ENCODE results near the gene TCF4.
A peak's percentile ranks its signal among the peaks of the same experiment; 100 is the strongest.

Gene TCF4

GRCh38 chr18:55228191-55228590 is 359.8 kb downstream of the TCF4 start:
- ChIA-PET POLR2A (no interaction called here), CTCF (interaction anchor here (1.2 to 2.0 kb wide), 4 partner anchors 10 to 116 kb away, joined by 3 to 5 read pairs (median 4); no protein-coding TSS in a partner anchor)
- no peak for DNase-seq (ENCODE audit: extremely low spot score)
- TF ChIP-seq, protein P1, sequence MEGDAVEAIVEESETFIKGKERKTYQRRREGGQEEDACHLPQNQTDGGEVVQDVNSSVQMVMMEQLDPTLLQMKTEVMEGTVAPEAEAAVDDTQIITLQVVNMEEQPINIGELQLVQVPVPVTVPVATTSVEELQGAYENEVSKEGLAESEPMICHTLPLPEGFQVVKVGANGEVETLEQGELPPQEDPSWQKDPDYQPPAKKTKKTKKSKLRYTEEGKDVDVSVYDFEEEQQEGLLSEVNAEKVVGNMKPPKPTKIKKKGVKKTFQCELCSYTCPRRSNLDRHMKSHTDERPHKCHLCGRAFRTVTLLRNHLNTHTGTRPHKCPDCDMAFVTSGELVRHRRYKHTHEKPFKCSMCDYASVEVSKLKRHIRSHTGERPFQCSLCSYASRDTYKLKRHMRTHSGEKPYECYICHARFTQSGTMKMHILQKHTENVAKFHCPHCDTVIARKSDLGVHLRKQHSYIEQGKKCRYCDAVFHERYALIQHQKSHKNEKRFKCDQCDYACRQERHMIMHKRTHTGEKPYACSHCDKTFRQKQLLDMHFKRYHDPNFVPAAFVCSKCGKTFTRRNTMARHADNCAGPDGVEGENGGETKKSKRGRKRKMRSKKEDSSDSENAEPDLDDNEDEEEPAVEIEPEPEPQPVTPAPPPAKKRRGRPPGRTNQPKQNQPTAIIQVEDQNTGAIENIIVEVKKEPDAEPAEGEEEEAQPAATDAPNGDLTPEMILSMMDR (IDR thresholded peaks at IDR 0.05; ENCODE audit: control extremely low read depth, extremely low read depth, low read depth, missing control alignments) = no peak

DNA sequence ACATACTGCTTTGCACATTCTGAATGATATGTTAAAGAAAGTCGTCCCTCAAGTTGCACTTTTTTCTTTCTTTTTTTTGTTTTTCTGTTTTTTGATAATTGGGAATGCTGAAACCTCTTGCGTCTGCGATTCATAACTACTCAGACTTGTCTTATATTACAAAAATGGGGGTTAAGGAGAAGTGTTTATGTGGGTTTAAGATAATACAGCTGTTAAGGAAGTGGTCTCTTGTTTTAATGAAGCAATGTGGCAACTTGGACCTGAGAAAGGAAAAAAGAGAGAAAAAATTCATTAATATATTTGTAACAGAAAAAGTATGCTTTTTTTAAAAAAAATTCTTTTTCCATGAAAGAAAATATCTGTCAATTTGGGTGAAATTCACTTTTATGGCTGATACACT is 360.2 kb downstream of the TCF4 start:
- no peak for DNase-seq (ENCODE audit: extremely low spot score)
- ChIA-PET POLR2A (no interaction called here), CTCF (interaction anchor here (1.2 to 2.0 kb wide), 4 partner anchors 10 to 116 kb away, joined by 3 to 5 read pairs (median 4); no protein-coding TSS in a partner anchor)
- TF ChIP-seq, protein P1 (IDR thresholded peaks at IDR 0.05; ENCODE audit: control extremely low read depth, extremely low read depth, low read depth, missing control alignments) = no peak

- no peak for DNase-seq (ENCODE audit: extremely low spot score)
- ChIA-PET CTCF (interaction anchor here (2.9 kb wide), 1 partner anchor 9 kb away, joined by 14 read pairs; no protein-coding TSS in a partner anchor), POLR2A (no interaction called here)
- TF ChIP-seq, protein P1 (IDR thresholded peaks at IDR 0.05; ENCODE audit: control extremely low read depth, extremely low read depth, low read depth, missing control alignments) = no peak
These were observed 361.9 kb downstream of the TCF4 start for GRCh38 chr18:55226044-55226443.

DNA sequence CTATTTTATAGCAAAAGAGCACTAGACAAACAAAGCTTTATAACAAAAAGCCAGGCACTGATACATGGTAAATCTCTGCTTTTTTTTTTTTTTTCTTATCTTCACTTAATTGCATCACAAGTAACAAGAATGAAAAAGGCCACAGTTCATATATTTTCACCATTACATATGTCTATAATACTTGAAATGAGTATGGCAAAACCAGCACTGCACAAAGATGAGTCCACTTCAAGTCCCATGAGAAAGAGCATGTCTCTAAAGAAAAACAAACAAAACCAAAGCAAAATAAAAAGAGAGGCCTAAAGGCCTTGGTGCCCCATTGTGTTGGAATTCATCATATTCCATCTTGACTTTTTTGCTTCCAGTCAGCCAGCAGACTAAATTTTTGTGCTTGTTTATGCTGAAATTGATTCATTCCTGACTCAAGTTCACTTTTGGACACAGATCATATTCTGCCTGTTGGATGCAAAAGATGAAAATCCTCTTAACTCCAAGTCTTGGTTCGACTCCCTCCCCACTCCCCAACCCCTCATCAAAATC is 363.8 kb downstream of the TCF4 start:
- no peak for DNase-seq (ENCODE audit: extremely low spot score)
- TF ChIP-seq, protein P1 (IDR thresholded peaks at IDR 0.05; ENCODE audit: control extremely low read depth, extremely low read depth, low read depth, missing control alignments) = no peak
- CTCF ChIA-PET = interaction anchor here (1.5 to 2.9 kb wide), 2 partner anchors 10 to 241 kb away, joined by 3 to 14 read pairs; no protein-coding TSS in a partner anchor
- POLR2A ChIA-PET = no interaction called here

DNA sequence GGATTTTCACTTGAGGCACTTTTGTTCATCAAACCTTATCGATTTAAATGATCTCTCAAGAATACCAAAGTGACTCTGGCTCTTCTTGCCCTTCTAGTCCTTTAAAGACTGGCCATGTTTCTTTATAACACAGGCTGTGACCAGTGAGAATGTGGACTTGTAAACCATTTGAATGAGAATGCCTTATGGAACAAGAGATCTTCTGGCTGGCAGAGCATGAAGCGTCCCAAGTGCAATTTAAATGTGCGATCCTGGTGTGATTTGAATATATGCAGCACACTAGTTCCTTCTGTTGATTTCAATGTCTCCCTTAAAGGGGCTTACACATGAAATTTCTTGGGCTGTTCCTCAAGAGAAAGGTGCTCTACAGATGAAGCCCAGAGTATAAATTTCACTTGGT is 366.4 kb downstream of the TCF4 start:
- POLR2A ChIA-PET = no interaction called here
- DNase-seq (ENCODE audit: extremely low spot score) = no peak
- TF ChIP-seq, protein P1 (IDR thresholded peaks at IDR 0.05; ENCODE audit: control extremely low read depth, extremely low read depth, low read depth, missing control alignments) = no peak
- CTCF ChIA-PET = no interaction called here

DNA sequence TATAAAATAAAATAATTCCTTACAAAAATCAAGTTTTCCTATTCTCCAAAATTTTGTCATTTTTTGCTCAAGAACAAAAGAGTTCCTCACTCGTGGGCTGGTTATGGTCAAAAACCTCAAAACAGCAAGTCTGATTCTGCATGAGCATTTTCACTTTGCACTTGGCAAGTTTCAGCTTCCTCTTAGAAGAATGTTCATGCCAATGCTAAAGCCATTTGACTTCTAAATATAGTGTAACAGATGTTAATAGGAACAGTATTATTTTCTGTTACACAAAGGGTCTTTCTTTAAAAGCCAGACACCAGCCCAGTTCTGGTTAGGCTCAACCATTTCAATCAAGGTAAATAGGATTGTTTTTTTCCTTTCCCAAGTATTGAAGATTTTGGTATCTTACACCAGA is 367.5 kb downstream of the TCF4 start:
- ChIA-PET CTCF (no interaction called here), POLR2A (no interaction called here)
- peak; percentile 15 for DNase-seq (ENCODE audit: extremely low spot score)
- TF ChIP-seq, protein P1 (IDR thresholded peaks at IDR 0.05; ENCODE audit: control extremely low read depth, extremely low read depth, low read depth, missing control alignments) = no peak
